WTC11 (cell line): Measurements from ENCODE around the gene GSC2.

ENCODE experiments used
- CBFB ChIP-seq: sonication (generic); formaldehyde crosslinking; IDR thresholded peaks from 2 replicates; pipeline ENCODE4 v1.8.1; 2022; ENCODE audit warnings: mild to moderate bottlenecking, low read depth, missing genetic modification reagents
- CREB1 ChIP-seq: sonication (generic); formaldehyde crosslinking; IDR thresholded peaks from 2 replicates; pipeline ENCODE4 v1.8.0; 2023; ENCODE audit warnings: mild to moderate bottlenecking, missing genetic modification reagents
- ELF4 ChIP-seq: sonication (generic); formaldehyde crosslinking; IDR thresholded peaks from 2 replicates; pipeline ENCODE4 v1.8.1; 2022; ENCODE audit warnings: low read depth, mild to moderate bottlenecking, moderate library complexity, missing genetic modification reagents
- ESRRA ChIP-seq: sonication (generic); formaldehyde crosslinking; IDR thresholded peaks from 2 replicates; pipeline ENCODE4 v1.8.1; 2022; ENCODE audit warnings: mild to moderate bottlenecking, missing genetic modification reagents, borderline replicate concordance
- JUN ChIP-seq: sonication (generic); formaldehyde crosslinking; IDR thresholded peaks from 2 replicates; pipeline ENCODE4 v1.8.0; 2023; ENCODE audit warnings: mild to moderate bottlenecking, missing genetic modification reagents
- MAX ChIP-seq: sonication (generic); formaldehyde crosslinking; IDR thresholded peaks from 2 replicates; pipeline ENCODE4 v1.8.0; 2022; ENCODE audit warnings: mild to moderate bottlenecking, missing genetic modification reagents
- NR1H2 ChIP-seq: sonication (generic); formaldehyde crosslinking; IDR thresholded peaks from 2 replicates; pipeline ENCODE4 v1.9.0; 2021; ENCODE audit warnings: mild to moderate bottlenecking, moderate library complexity, missing genetic modification reagents
- RELA ChIP-seq: sonication (generic); formaldehyde crosslinking; IDR thresholded peaks from 2 replicates; pipeline ENCODE4 v1.8.1; 2022; ENCODE audit warnings: missing genetic modification reagents, mild to moderate bottlenecking, borderline replicate concordance
- TCF7 ChIP-seq: sonication (generic); formaldehyde crosslinking; IDR thresholded peaks from 2 replicates; pipeline ENCODE4 v1.8.0; 2022; ENCODE audit warnings: mild to moderate bottlenecking, low read depth, missing genetic modification reagents, moderate library complexity
- TF ChIP-seq, protein P1 (sequence below): fragments of 200-600 bp; IDR thresholded peaks from 2 replicates; pipeline ENCODE4 v1.8.0; 2022; ENCODE audit warnings: antibody characterized with exemption
- TF ChIP-seq, protein P2 (sequence below): fragments of 250-450 bp; sonication (Bioruptor Pico); IDR thresholded peaks from 2 replicates; pipeline ENCODE4 v2.1.2; 2022; ENCODE audit warnings: mild to moderate bottlenecking, moderate library complexity
- TF ChIP-seq, protein P3 (sequence below): sonication (generic); formaldehyde crosslinking; IDR thresholded peaks from 2 replicates; pipeline ENCODE4 v1.8.0; 2022; ENCODE audit warnings: mild to moderate bottlenecking, missing genetic modification reagents
- TF ChIP-seq, protein P4 (sequence below): sonication (generic); formaldehyde crosslinking; IDR thresholded peaks from 2 replicates; pipeline ENCODE4 v1.8.1; 2022; ENCODE audit warnings: mild to moderate bottlenecking, missing genetic modification reagents, moderate library complexity, borderline replicate concordance

DNA sequence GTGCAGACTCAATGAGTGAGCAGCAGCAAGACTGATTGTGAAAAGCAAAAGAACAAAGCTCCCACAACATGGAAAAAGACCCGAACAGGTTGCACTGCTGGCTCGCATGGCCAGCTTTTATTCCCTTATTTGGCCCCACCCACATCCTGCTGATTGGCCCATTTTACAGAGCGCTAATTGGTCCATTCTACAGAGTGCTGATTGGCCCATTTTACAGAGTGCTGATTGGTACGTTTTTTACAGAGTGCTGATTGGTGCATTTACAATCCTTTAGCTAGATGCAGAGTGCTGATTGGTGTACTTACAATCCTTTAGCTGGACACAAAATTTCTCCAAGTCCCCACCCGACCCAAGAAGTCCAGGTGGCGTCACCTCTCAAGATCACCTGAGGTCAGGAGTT, 43.8 kb upstream of the GSC2 start:
- TF ChIP-seq MAX (no peak), CREB1 (no peak), JUN (no peak), ESRRA (CRISPR knock-in tag) (no peak), TCF7 (no peak), NR1H2 (CRISPR knock-in tag) (no peak), CBFB (no peak), ELF4 (CRISPR knock-in tag) (no peak), RELA (CRISPR knock-in tag) (no peak)
- TF ChIP-seq, protein P1, sequence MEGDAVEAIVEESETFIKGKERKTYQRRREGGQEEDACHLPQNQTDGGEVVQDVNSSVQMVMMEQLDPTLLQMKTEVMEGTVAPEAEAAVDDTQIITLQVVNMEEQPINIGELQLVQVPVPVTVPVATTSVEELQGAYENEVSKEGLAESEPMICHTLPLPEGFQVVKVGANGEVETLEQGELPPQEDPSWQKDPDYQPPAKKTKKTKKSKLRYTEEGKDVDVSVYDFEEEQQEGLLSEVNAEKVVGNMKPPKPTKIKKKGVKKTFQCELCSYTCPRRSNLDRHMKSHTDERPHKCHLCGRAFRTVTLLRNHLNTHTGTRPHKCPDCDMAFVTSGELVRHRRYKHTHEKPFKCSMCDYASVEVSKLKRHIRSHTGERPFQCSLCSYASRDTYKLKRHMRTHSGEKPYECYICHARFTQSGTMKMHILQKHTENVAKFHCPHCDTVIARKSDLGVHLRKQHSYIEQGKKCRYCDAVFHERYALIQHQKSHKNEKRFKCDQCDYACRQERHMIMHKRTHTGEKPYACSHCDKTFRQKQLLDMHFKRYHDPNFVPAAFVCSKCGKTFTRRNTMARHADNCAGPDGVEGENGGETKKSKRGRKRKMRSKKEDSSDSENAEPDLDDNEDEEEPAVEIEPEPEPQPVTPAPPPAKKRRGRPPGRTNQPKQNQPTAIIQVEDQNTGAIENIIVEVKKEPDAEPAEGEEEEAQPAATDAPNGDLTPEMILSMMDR: no peak
- TF ChIP-seq, protein P2, sequence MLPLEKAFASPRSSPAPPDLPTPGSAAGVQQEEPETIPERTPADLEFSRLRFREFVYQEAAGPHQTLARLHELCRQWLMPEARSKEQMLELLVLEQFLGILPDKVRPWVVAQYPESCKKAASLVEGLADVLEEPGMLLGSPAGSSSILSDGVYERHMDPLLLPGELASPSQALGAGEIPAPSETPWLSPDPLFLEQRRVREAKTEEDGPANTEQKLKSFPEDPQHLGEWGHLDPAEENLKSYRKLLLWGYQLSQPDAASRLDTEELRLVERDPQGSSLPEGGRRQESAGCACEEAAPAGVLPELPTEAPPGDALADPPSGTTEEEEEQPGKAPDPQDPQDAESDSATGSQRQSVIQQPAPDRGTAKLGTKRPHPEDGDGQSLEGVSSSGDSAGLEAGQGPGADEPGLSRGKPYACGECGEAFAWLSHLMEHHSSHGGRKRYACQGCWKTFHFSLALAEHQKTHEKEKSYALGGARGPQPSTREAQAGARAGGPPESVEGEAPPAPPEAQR (CRISPR knock-in tag): no peak
- TF ChIP-seq, protein P3, sequence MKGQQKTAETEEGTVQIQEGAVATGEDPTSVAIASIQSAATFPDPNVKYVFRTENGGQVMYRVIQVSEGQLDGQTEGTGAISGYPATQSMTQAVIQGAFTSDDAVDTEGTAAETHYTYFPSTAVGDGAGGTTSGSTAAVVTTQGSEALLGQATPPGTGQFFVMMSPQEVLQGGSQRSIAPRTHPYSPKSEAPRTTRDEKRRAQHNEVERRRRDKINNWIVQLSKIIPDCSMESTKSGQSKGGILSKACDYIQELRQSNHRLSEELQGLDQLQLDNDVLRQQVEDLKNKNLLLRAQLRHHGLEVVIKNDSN (CRISPR knock-in tag): no peak
- TF ChIP-seq, protein P4, sequence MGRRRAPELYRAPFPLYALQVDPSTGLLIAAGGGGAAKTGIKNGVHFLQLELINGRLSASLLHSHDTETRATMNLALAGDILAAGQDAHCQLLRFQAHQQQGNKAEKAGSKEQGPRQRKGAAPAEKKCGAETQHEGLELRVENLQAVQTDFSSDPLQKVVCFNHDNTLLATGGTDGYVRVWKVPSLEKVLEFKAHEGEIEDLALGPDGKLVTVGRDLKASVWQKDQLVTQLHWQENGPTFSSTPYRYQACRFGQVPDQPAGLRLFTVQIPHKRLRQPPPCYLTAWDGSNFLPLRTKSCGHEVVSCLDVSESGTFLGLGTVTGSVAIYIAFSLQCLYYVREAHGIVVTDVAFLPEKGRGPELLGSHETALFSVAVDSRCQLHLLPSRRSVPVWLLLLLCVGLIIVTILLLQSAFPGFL: no peak
